NB4 (cell line): ENCODE measurements around the gene MRGPRF.

Experiments
- CTCF ChIP-seq: IDR thresholded peaks from one replicate; pipeline ENCODE4 v1.5.1; 2012; ENCODE audit warnings: low read depth, low read length
- MAX ChIP-seq: IDR thresholded peaks from 2 replicates; pipeline ENCODE4 v1.6.1; 2011; ENCODE audit warnings: low read depth, low read length
- MYC ChIP-seq: IDR thresholded peaks from 2 replicates; pipeline ENCODE4 v1.6.1; 2011; ENCODE audit warnings: low read depth, low read length
- POLR2A ChIP-seq: IDR thresholded peaks from 2 replicates; pipeline ENCODE4 v1.6.1; 2011; ENCODE audit warnings: mild to moderate bottlenecking; ENCODE audit not compliant: insufficient read length; ENCODE audit errors: extremely low read depth

GRCh38 chr11:68980776-68981065 is 32.3 kb downstream of the MRGPRF start, which contains the start of gene MRGPRD:
- TF ChIP-seq POLR2A (no peak), MYC (no peak), CTCF (no peak), MAX (no peak)
